Pancreas (tissue), 10 donors: Measurements from ENCODE around the gene PCDHGC4. TPM values are rescaled to one million over a fixed set of nuclear protein-coding genes. Genes with fewer than 3 reads are reported as not detected.

ENCODE experiments used
- ATAC-seq, 4 donors: fragments of 200-7000 bp; cut with Tn5 transposase; one replicate each; pipeline versions ENCODE4 v1.8.0 to v1.9.1; 2020; ENCODE audit warnings: mild to moderate bottlenecking in 4 of 4, moderate library complexity in 4 of 4
- DNase-seq, 6 donors: peaks; one replicate each; pipeline ENCODE4 v3.0.0-alpha.2; 2020
- FAIRE-seq: peaks from 2 replicates; lab custom pipeline; 2012; peaks lifted over from hg19 to GRCh38; lab: Jason Lieb, UNC
- H3K27ac ChIP-seq, 4 donors: fragments of 200-600 bp; sonication (generic); 1 replicate in 3 of 4; 2 replicates in 1 of 4; pipeline versions ENCODE4 v1.5.0 to v1.8.0; 2020
- H3K27me3 ChIP-seq, 4 donors: fragments of 200-600 bp; one replicate each; pipeline ENCODE4 v1.8.0; 2021
- H3K36me3 ChIP-seq, 3 donors: fragments of 200-600 bp; sonication (generic) in 1 of 3; one replicate each; pipeline versions ENCODE4 v1.5.0 to v1.8.0; 2020 to 2021
- H3K4me1 ChIP-seq, 3 donors: fragments of 200-600 bp; one replicate each; pipeline ENCODE4 v1.8.0; 2021
- H3K4me3 ChIP-seq, 4 donors: fragments of 200-600 bp; sonication (generic) in 2 of 4; one replicate each; pipeline versions ENCODE4 v1.5.0 to v1.8.0; 2020 to 2021
- H3K9me3 ChIP-seq, 4 donors: fragments of 200-600 bp; one replicate each; pipeline ENCODE4 v1.8.0; 2021
- WGBS, 2 donors: extraction: QIAGEN DNeasy Blood & Tissue Kit; methylation state at CpG; one replicate each; pipeline ENCODE4 v1.1.7; 2013; 5-methylcytosine and 5-hydroxymethylcytosine counted together
- intact Hi-C, 3 donors: fragments of 100-400 bp; cut with DNase I; formaldehyde crosslinking; loops; one replicate each; pipeline versions ENCODE4 v1.11.1 to v1.14.2; 2022
- polyA plus RNA-seq, 2 donors: library from polyadenylated mRNA; stranded (reverse); fragments of 200-250 nt; gene quantifications; one replicate each; pipeline ENCODE4 v1.2.3, GENCODE V29; 2013
- total RNA-seq, 6 donors: library from RNA; stranded (reverse); fragmentation: NEBNext Ultra II Directional in 4 of 6; extraction: Animal tissue kit (Norgen Biotek cat#: 25700) in 4 of 6; gene quantifications; one replicate each; pipeline versions ENCODE4 v1.2.1 to v1.2.4, GENCODE V29; 2021 to 2023
- TF ChIP-seq, protein P1 (sequence below), 4 donors: fragments of 200-600 bp; sonication (generic) in 3 of 4; IDR thresholded peaks; one replicate each; pipeline versions ENCODE4 v1.5.0 to v1.8.0; 2021; ENCODE audit warnings: antibody characterized with exemption in 4 of 4
- donor health status: healthy with polysubstance abuse.
- donor health status: DM: no; HTN: no; CAD: no; lungs with moderate emphysema.
- donor health status: DM: no; HTN: no; CAD: no.
- donor health status: control.
- donor health status: control.
- donor health status: Bipolar disorder and iron deficiency.
- donor health status: DM: yes; HTN: yes; CAD: no.
- donor health status: DM: no; HTN: no; CAD: no.
- donor health status: DM: no; HTN: no; CAD: no.
- donor health status: DM: yes; HTN: yes; CAD: no.

The PCDHGC4 gene
- total and polyA plus RNA-seq, 8 donors = 0.35 to 1.4 (median 0.70) TPM

DNA sequence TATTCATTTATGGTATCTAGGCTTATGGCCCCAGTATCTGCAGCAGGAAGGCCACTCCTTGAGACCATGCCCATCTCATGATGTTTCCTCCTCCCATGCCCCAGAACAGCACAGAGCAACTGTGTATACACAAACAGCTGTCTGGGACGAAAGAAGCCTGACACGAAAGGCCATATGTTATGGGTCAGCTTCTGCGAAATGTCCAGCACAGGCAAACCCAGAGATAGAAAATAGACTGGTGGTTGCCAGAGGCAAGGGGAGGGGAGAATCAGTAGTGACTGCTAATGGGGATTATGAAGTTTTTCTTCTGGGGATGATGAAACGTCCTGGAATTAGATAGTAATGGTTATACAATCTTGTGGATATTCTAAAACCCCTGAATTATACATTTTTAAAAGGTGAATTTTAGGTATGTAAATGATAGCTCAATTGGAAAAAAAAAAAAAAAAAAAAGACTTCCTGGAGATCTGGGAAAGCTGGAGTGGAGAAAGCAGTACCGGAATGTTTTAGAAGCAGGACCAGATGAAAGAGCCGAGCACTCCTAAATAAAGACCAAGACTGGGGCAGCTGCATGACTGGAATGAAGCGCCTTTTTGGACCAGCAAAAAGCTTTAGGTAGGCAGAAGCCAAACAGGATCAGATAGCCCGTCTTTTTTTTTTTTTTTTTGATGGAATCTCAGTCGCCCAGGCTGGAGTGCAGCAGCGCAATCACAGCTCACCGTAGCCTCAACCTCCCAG is 33.2 kb downstream of the PCDHGC4 start:
- Histone ChIP-seq H3K4me3 (no peak overlapping the region), H3K27me3 (no peaks in the 10 kb centered on the region), H3K27ac (no peak overlapping the region), H3K9me3 (no peaks in the 10 kb centered on the region), H3K4me1 (peaks cover 0 to 18% (median 0%) of the 10 kb centered on the region in 3 donors), H3K36me3 (peaks cover 0 to 14% (median 5%) of the 10 kb centered on the region in 3 donors)
- no peak for DNase-seq
- TF ChIP-seq, protein P1, sequence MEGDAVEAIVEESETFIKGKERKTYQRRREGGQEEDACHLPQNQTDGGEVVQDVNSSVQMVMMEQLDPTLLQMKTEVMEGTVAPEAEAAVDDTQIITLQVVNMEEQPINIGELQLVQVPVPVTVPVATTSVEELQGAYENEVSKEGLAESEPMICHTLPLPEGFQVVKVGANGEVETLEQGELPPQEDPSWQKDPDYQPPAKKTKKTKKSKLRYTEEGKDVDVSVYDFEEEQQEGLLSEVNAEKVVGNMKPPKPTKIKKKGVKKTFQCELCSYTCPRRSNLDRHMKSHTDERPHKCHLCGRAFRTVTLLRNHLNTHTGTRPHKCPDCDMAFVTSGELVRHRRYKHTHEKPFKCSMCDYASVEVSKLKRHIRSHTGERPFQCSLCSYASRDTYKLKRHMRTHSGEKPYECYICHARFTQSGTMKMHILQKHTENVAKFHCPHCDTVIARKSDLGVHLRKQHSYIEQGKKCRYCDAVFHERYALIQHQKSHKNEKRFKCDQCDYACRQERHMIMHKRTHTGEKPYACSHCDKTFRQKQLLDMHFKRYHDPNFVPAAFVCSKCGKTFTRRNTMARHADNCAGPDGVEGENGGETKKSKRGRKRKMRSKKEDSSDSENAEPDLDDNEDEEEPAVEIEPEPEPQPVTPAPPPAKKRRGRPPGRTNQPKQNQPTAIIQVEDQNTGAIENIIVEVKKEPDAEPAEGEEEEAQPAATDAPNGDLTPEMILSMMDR (IDR thresholded peaks at IDR 0.05) = no peak
- WGBS, 2 donors = 87 to 90% methylated on average over 11 of the region's 11 CpGs
- FAIRE-seq = no peak
- intact Hi-C loops = no loop called here
- ATAC-seq = no peak

DNA sequence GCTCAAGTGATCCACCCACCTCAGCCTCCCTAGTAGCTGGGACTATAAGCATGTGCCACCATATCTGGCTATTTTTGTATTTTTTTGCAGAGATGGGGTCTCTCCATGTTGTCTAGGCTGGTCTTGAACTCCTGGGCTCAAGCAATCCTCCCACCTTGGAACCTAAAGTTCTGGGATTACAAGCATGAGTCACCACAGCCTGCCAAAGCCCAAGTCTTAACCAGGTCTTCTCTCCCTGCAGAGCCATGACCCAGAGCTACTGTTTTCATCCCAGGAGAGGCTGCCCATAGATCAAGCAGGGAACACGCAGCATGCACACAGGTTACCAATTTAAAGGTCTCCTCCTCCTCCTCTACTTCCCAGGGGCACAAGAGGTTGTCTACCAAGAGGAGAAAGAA is 33.8 kb downstream of the PCDHGC4 start:
- intact Hi-C loops = no loop called here
- H3K4me1 ChIP-seq = peaks cover 0 to 18% (median 0%) of the 10 kb centered on the region in 3 donors
- peaks cover 0 to 14% (median 5%) of the 10 kb centered on the region in 3 donors for H3K36me3 ChIP-seq
- H3K27ac ChIP-seq = no peak overlapping the region
- H3K9me3 ChIP-seq = no peaks in the 10 kb centered on the region
- H3K4me3 ChIP-seq = no peak overlapping the region
- H3K27me3 ChIP-seq = no peaks in the 10 kb centered on the region
- TF ChIP-seq, protein P1 (IDR thresholded peaks at IDR 0.05) = no peak
- DNase-seq (no peak), FAIRE-seq (no peak), ATAC-seq (no peak)
- WGBS, 2 donors = 95 to 100% methylated on average over 1 of the region's 1 CpG

DNA sequence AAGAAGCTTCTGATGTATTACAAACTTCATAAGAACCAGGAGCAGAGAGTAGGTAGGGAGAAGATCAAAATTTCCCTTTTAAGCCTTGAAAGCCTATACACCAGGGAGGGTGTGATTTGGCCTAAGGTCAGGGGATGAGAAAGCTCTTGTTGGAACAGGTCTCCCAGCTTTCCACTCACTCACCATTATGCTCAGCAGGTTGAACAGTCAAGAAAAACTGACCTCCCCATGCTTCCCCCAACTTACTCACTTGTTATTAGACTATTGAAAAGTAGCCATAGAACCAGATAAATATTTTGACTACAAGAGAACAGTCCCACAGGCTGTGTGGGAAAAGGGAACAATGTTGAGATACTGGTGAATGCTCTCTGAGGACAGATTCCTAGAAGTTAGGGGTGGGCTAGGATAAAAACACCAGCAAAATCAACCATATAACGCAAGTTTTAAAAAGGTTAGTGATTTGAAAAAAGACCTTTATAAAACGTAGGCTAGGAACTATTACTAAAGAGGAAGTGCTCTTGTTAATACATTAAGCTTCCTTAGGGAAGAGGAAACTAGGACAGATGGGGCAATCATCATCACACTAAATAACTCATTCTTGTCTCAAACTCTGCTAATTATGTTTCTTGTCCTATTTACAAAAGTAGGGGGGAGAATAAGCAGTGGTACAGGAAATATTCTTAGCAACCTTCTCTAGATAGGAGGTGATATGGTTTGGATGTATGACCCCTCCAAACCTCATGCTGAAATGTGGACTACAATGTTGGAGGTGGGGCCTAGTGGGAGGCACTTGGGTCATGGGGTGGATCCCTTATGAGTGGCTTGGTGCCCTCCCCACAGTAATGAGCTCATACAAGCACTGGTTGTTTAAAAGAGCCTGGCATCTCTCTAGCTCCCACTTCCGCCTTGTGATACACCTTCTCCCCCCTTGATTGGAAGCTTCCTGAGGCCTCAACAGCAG is 35.1 kb downstream of the PCDHGC4 start:
- no peaks in the 10 kb centered on the region for H3K27me3 ChIP-seq
- H3K4me1 ChIP-seq = peaks cover 0 to 17% (median 0%) of the 10 kb centered on the region in 3 donors
- no peak for FAIRE-seq
- H3K27ac ChIP-seq = no peak overlapping the region
- H3K9me3 ChIP-seq = no peaks in the 10 kb centered on the region
- WGBS, 2 donors = 85% methylated on average over 3 of the region's 3 CpGs
- peaks cover 0 to 14% (median 5%) of the 10 kb centered on the region in 3 donors for H3K36me3 ChIP-seq
- intact Hi-C loops = loop anchor here in 1 of 3 donors (10.0 kb wide), 1 partner anchor 105 kb away; the partner anchor contains the start of genes PCDHGA10 and PCDHGB7
- no peak for ATAC-seq
- TF ChIP-seq, protein P1 (IDR thresholded peaks at IDR 0.05) = no peak
- no peak overlapping the region for H3K4me3 ChIP-seq
- DNase-seq = no peak

GRCh38 chr5:141521244-141521781 is 36.5 kb downstream of the PCDHGC4 start:
- no peak overlapping the region for H3K4me3 ChIP-seq
- DNase-seq (no peak), FAIRE-seq (no peak), ATAC-seq (peak in 3 of 4 donors; percentile 50 to 75 (median 54))
- H3K9me3 ChIP-seq = no peaks in the 10 kb centered on the region
- H3K27me3 ChIP-seq = no peaks in the 10 kb centered on the region
- H3K27ac ChIP-seq = peak overlapping the region in 2 of 4 donors; percentile 51 to 58
- WGBS, 2 donors = 65 to 74% methylated on average over 2 of the region's 2 CpGs
- intact Hi-C loops = loop anchor here in 1 of 3 donors (10.0 kb wide), 1 partner anchor 107 kb away; the partner anchor contains the start of genes PCDHGA10 and PCDHGB7
- TF ChIP-seq, protein P1 (IDR thresholded peaks at IDR 0.05) = no peak
- H3K4me1 ChIP-seq = peaks cover 5 to 26% (median 11%) of the 10 kb centered on the region in 3 donors
- peaks cover 0 to 9% (median 5%) of the 10 kb centered on the region in 3 donors for H3K36me3 ChIP-seq
